ENCODE data around the gene IL16.

Gene IL16

GRCh38 chr15:81288616-81289015 lies 91.9 kb downstream of the IL16 start:
- H3K4me3 ChIP-seq (ENCODE audit: low read length): no peak overlapping the region
- 92% methylated on average over 8 of the region's 8 CpGs for WGBS
- H3K9me3 ChIP-seq (ENCODE audit: insufficient read depth, low read depth, low read length): no peaks in the 10 kb centered on the region
- H3K27ac ChIP-seq (ENCODE audit: low read depth, low read length): no peak overlapping the region
- H3K9ac ChIP-seq (ENCODE audit: low read depth, low read length): no peak overlapping the region
- H3K4me1 ChIP-seq (ENCODE audit: insufficient read depth, low read length): no peaks in the 10 kb centered on the region
- no peaks in the 10 kb centered on the region for H3K36me3 ChIP-seq (ENCODE audit: insufficient read depth, low read length)
- H3K27me3 ChIP-seq (ENCODE audit: insufficient read depth, low read length): no peaks in the 10 kb centered on the region

GRCh38 chr15:81289910-81290309 lies 93.2 kb downstream of the IL16 start:
- Histone ChIP-seq H3K4me1 (ENCODE audit: insufficient read depth, low read length) (peaks cover 5% of the 10 kb centered on the region; the same call in 1 of the 2 replicates), H3K27ac (ENCODE audit: low read depth, low read length) (no peak overlapping the region), H3K4me3 (ENCODE audit: low read length) (no peak overlapping the region), H3K9me3 (ENCODE audit: insufficient read depth, low read depth, low read length) (no peaks in the 10 kb centered on the region), H3K9ac (ENCODE audit: low read depth, low read length) (no peak overlapping the region), H3K27me3 (ENCODE audit: insufficient read depth, low read length) (no peaks in the 10 kb centered on the region), H3K36me3 (ENCODE audit: insufficient read depth, low read length) (no peaks in the 10 kb centered on the region)
- 93% methylated on average over 3 of the region's 4 CpGs for WGBS

GRCh38 chr15:81291916-81292522 lies 95.3 kb downstream of the IL16 start:
- no peak overlapping the region for H3K4me3 ChIP-seq (ENCODE audit: low read length)
- H3K9ac ChIP-seq (ENCODE audit: low read depth, low read length): no peak overlapping the region

GRCh38 chr15:81292523-81293001 lies 95.9 kb downstream of the IL16 start:
- Histone ChIP-seq H3K36me3 (ENCODE audit: insufficient read depth, low read length) (no peaks in the 10 kb centered on the region), H3K27me3 (ENCODE audit: insufficient read depth, low read length) (no peaks in the 10 kb centered on the region), H3K9me3 (ENCODE audit: insufficient read depth, low read depth, low read length) (no peaks in the 10 kb centered on the region), H3K4me3 (ENCODE audit: low read length) (no peak overlapping the region), H3K4me1 (ENCODE audit: insufficient read depth, low read length) (peaks cover 5% of the 10 kb centered on the region; the same call in 1 of the 2 replicates), H3K9ac (ENCODE audit: low read depth, low read length) (no peak overlapping the region), H3K27ac (ENCODE audit: low read depth, low read length) (no peak overlapping the region)
- WGBS: 93% methylated on average over 12 of the region's 12 CpGs

More at GRCh38 chr15:81291916-81292522, 95.3 kb downstream of the IL16 start:
- WGBS: 93% methylated on average over 5 of the region's 5 CpGs
- peaks cover 5% of the 10 kb centered on the region; the same call in 1 of the 2 replicates for H3K4me1 ChIP-seq (ENCODE audit: insufficient read depth, low read length)
- no peaks in the 10 kb centered on the region for H3K27me3 ChIP-seq (ENCODE audit: insufficient read depth, low read length)
- H3K36me3 ChIP-seq (ENCODE audit: insufficient read depth, low read length): no peaks in the 10 kb centered on the region
- H3K9me3 ChIP-seq (ENCODE audit: insufficient read depth, low read depth, low read length): no peaks in the 10 kb centered on the region
- no peak overlapping the region for H3K27ac ChIP-seq (ENCODE audit: low read depth, low read length)

GRCh38 chr15:81293728-81294515 lies 97.2 kb downstream of the IL16 start:
- Histone ChIP-seq H3K4me1 (ENCODE audit: insufficient read depth, low read length) (peaks cover 5% of the 10 kb centered on the region; the same call in 1 of the 2 replicates), H3K27ac (ENCODE audit: low read depth, low read length) (no peak overlapping the region), H3K9me3 (ENCODE audit: insufficient read depth, low read depth, low read length) (no peaks in the 10 kb centered on the region), H3K4me3 (ENCODE audit: low read length) (no peak overlapping the region), H3K36me3 (ENCODE audit: insufficient read depth, low read length) (no peaks in the 10 kb centered on the region), H3K27me3 (ENCODE audit: insufficient read depth, low read length) (no peaks in the 10 kb centered on the region), H3K9ac (ENCODE audit: low read depth, low read length) (no peak overlapping the region)
- WGBS: 75% methylated on average over 9 of the region's 9 CpGs

- WGBS: 72% methylated on average over 6 of the region's 6 CpGs
- no peaks in the 10 kb centered on the region for H3K36me3 ChIP-seq (ENCODE audit: insufficient read depth, low read length)
- no peak overlapping the region for H3K9ac ChIP-seq (ENCODE audit: low read depth, low read length)
- H3K9me3 ChIP-seq (ENCODE audit: insufficient read depth, low read depth, low read length): no peaks in the 10 kb centered on the region
- H3K4me3 ChIP-seq (ENCODE audit: low read length): no peak overlapping the region
- H3K4me1 ChIP-seq (ENCODE audit: insufficient read depth, low read length): peaks cover 5% of the 10 kb centered on the region; the same call in 1 of the 2 replicates
- H3K27me3 ChIP-seq (ENCODE audit: insufficient read depth, low read length): no peaks in the 10 kb centered on the region
- H3K27ac ChIP-seq (ENCODE audit: low read depth, low read length): no peak overlapping the region
Observed at GRCh38 chr15:81294516-81294880, 97.8 kb downstream of the IL16 start.

- Histone ChIP-seq H3K9me3 (ENCODE audit: insufficient read depth, low read depth, low read length) (no peaks in the 10 kb centered on the region), H3K4me3 (ENCODE audit: low read length) (no peak overlapping the region), H3K27ac (ENCODE audit: low read depth, low read length) (no peak overlapping the region), H3K4me1 (ENCODE audit: insufficient read depth, low read length) (peaks cover 5% of the 10 kb centered on the region; the same call in 1 of the 2 replicates), H3K27me3 (ENCODE audit: insufficient read depth, low read length) (no peaks in the 10 kb centered on the region), H3K36me3 (ENCODE audit: insufficient read depth, low read length) (no peaks in the 10 kb centered on the region), H3K9ac (ENCODE audit: low read depth, low read length) (no peak overlapping the region)
- 95% methylated on average over 5 of the region's 5 CpGs for WGBS
Observed at GRCh38 chr15:81295486-81296121, 98.9 kb downstream of the IL16 start.

- H3K27me3 ChIP-seq (ENCODE audit: insufficient read depth, low read length): no peaks in the 10 kb centered on the region
- H3K9ac ChIP-seq (ENCODE audit: low read depth, low read length): no peak overlapping the region
- H3K4me1 ChIP-seq (ENCODE audit: insufficient read depth, low read length): peaks cover 5% of the 10 kb centered on the region; the same call in 1 of the 2 replicates
- H3K4me3 ChIP-seq (ENCODE audit: low read length): no peak overlapping the region
- 87% methylated on average over 2 of the region's 2 CpGs for WGBS
- H3K9me3 ChIP-seq (ENCODE audit: insufficient read depth, low read depth, low read length): no peaks in the 10 kb centered on the region
- H3K27ac ChIP-seq (ENCODE audit: low read depth, low read length): no peak overlapping the region
- H3K36me3 ChIP-seq (ENCODE audit: insufficient read depth, low read length): no peaks in the 10 kb centered on the region
Observed at GRCh38 chr15:81296186-81296585, 99.5 kb downstream of the IL16 start.

GRCh38 chr15:81296673-81297072 lies 100.0 kb downstream of the IL16 start:
- Histone ChIP-seq H3K36me3 (ENCODE audit: insufficient read depth, low read length) (no peaks in the 10 kb centered on the region), H3K27ac (ENCODE audit: low read depth, low read length) (no peak overlapping the region), H3K9me3 (ENCODE audit: insufficient read depth, low read depth, low read length) (no peaks in the 10 kb centered on the region), H3K4me3 (ENCODE audit: low read length) (no peak overlapping the region), H3K9ac (ENCODE audit: low read depth, low read length) (no peak overlapping the region), H3K27me3 (ENCODE audit: insufficient read depth, low read length) (no peaks in the 10 kb centered on the region), H3K4me1 (ENCODE audit: insufficient read depth, low read length) (peaks cover 5% of the 10 kb centered on the region; the same call in 1 of the 2 replicates)
- WGBS: 77% methylated on average over 11 of the region's 11 CpGs

GRCh38 chr15:81297147-81297572 lies 100.5 kb downstream of the IL16 start:
- H3K27me3 ChIP-seq (ENCODE audit: insufficient read depth, low read length): no peaks in the 10 kb centered on the region
- no peaks in the 10 kb centered on the region for H3K36me3 ChIP-seq (ENCODE audit: insufficient read depth, low read length)
- no peak overlapping the region for H3K27ac ChIP-seq (ENCODE audit: low read depth, low read length)
- no peak overlapping the region for H3K4me3 ChIP-seq (ENCODE audit: low read length)
- H3K9me3 ChIP-seq (ENCODE audit: insufficient read depth, low read depth, low read length): no peaks in the 10 kb centered on the region
- no peak overlapping the region for H3K9ac ChIP-seq (ENCODE audit: low read depth, low read length)
- WGBS: 96% methylated on average over 3 of the region's 3 CpGs
- H3K4me1 ChIP-seq (ENCODE audit: insufficient read depth, low read length): peaks cover 8% of the 10 kb centered on the region; the same call in 1 of the 2 replicates

All from HUES64 (cell line).